HFFc6 (cell line): ENCODE measurements around the gene SPDYE5. TPM values are rescaled to one million over a fixed set of nuclear protein-coding genes. Genes with fewer than 3 reads are reported as not detected.
A peak's percentile ranks its signal among the peaks of the same experiment; 100 is the strongest.
"Not testable (repeated sequence)": the region's sequence is repeated elsewhere in the genome, so short reads cannot be mapped to it uniquely, and the experiment has no call there.

ENCODE experiments used
- DNase-seq: peaks from one replicate; pipeline ENCODE4 v3.0.0-alpha.2; 2018
- H3K27ac Mint-ChIP-seq: 2 replicates; pipeline ENCODE4 v1.8.0; 2020; ENCODE audit warnings: mild to moderate bottlenecking, mixed read lengths
- H3K27me3 Mint-ChIP-seq: 2 replicates; pipeline ENCODE4 v1.8.0; 2021; ENCODE audit warnings: mild to moderate bottlenecking, moderate library complexity, mixed read lengths; ENCODE audit not compliant: insufficient read depth
- H3K36me3 Mint-ChIP-seq: 2 replicates; pipeline ENCODE4 v1.8.0; 2021; ENCODE audit warnings: low read depth, mixed read lengths
- H3K4me1 Mint-ChIP-seq: 2 replicates; pipeline ENCODE4 v1.8.0; 2020; ENCODE audit warnings: low read depth, mixed read lengths
- H3K4me3 Mint-ChIP-seq: 2 replicates; pipeline ENCODE4 v1.8.0; 2020; ENCODE audit warnings: mild to moderate bottlenecking, moderate library complexity, mixed read lengths
- H3K9me3 Mint-ChIP-seq: 2 replicates; pipeline ENCODE4 v1.8.0; 2020; ENCODE audit warnings: mild to moderate bottlenecking, mixed read lengths
- CTCF ChIP-seq: fragments of 200-600 bp; sonication (generic); IDR thresholded peaks from 2 replicates; pipeline ENCODE4 v1.5.0; 2021; ENCODE audit warnings: antibody characterized with exemption, mild to moderate bottlenecking
- total RNA-seq, 6 experiments: library from RNA; stranded (reverse); fragmentation: NEBNext Ultra II Directional; extraction: Animal tissue kit (Norgen Biotek cat#: 25700); gene quantifications; 2 replicates in 1 of 6; 3 replicates in 5 of 6; pipeline ENCODE4 v1.2.3, GENCODE V29; 2021

The SPDYE5 gene
- total RNA-seq, 6 experiments from 2014 or later = not detected

GRCh38 chr7:75509033-75509432 lies 16.9 kb downstream of the SPDYE5 start:
- H3K27me3 Mint-ChIP-seq, DNase-seq, H3K27ac Mint-ChIP-seq, H3K9me3 Mint-ChIP-seq, H3K4me3 Mint-ChIP-seq, H3K36me3 Mint-ChIP-seq, H3K4me1 Mint-ChIP-seq: not testable (repeated sequence)

- H3K9me3 Mint-ChIP-seq, H3K27me3 Mint-ChIP-seq, H3K27ac Mint-ChIP-seq, H3K4me1 Mint-ChIP-seq, H3K4me3 Mint-ChIP-seq, DNase-seq: not testable (repeated sequence)
- peaks cover 39% of the 10 kb centered on the region for H3K36me3 Mint-ChIP-seq
Measured at GRCh38 chr7:75518842-75519241, 26.7 kb downstream of the SPDYE5 start.

GRCh38 chr7:75521727-75522126 lies 29.6 kb downstream of the SPDYE5 start:
- not testable (repeated sequence) for DNase-seq, H3K9me3 Mint-ChIP-seq, H3K4me3 Mint-ChIP-seq, H3K27me3 Mint-ChIP-seq, H3K27ac Mint-ChIP-seq
- H3K4me1 Mint-ChIP-seq = peaks cover 27% of the 10 kb centered on the region
- H3K36me3 Mint-ChIP-seq = peaks cover 49% of the 10 kb centered on the region

- peak overlapping the region; percentile 97 for H3K4me3 Mint-ChIP-seq
- H3K9me3 Mint-ChIP-seq, H3K27me3 Mint-ChIP-seq, DNase-seq: not testable (repeated sequence)
- H3K36me3 Mint-ChIP-seq = peaks cover 30% of the 10 kb centered on the region
- H3K27ac Mint-ChIP-seq = peak overlapping the region; percentile 88
- peaks cover 34% of the 10 kb centered on the region for H3K4me1 Mint-ChIP-seq
Measured at GRCh38 chr7:75527224-75527722, 35.2 kb downstream of the SPDYE5 start.

- no peak overlapping the region for H3K4me3 Mint-ChIP-seq
- no peak overlapping the region for H3K27ac Mint-ChIP-seq
- H3K27me3 Mint-ChIP-seq = peaks cover 2% of the 10 kb centered on the region
- no peak for TF ChIP-seq CTCF
- H3K4me1 Mint-ChIP-seq = peaks cover 45% of the 10 kb centered on the region
- DNase-seq = no peak
- no peaks in the 10 kb centered on the region for H3K9me3 Mint-ChIP-seq
- peaks cover 8% of the 10 kb centered on the region; the same call in 1 of the 2 replicates for H3K36me3 Mint-ChIP-seq
Measured at GRCh38 chr7:75531359-75531821, 39.3 kb downstream of the SPDYE5 start.

- Mint-ChIP-seq H3K9me3 (no peaks in the 10 kb centered on the region), H3K4me3 (no peak overlapping the region), H3K36me3 (peaks cover 13% of the 10 kb centered on the region), H3K27me3 (peaks cover 2% of the 10 kb centered on the region), H3K4me1 (peaks cover 38% of the 10 kb centered on the region), H3K27ac (no peak overlapping the region)
- no peak for TF ChIP-seq CTCF
- no peak for DNase-seq
Measured at GRCh38 chr7:75532639-75533038, 40.5 kb downstream of the SPDYE5 start.

- no peak for DNase-seq
- Mint-ChIP-seq H3K27ac (no peak overlapping the region), H3K9me3 (no peaks in the 10 kb centered on the region), H3K27me3 (peaks cover 5% of the 10 kb centered on the region), H3K4me1 (peaks cover 32% of the 10 kb centered on the region), H3K4me3 (no peak overlapping the region), H3K36me3 (peaks cover 21% of the 10 kb centered on the region)
- no peak for TF ChIP-seq CTCF
Measured at GRCh38 chr7:75533926-75534325, 41.8 kb downstream of the SPDYE5 start.
